GM21529 (cell line): ENCODE results near the gene HJV.

ENCODE experiments used
- ATAC-seq: cut with Tn5 transposase; IDR thresholded peaks from one replicate; pipeline ENCODE4 v1.9.1; 2021; ENCODE audit not compliant: unreplicated experiment

Gene HJV

DNA sequence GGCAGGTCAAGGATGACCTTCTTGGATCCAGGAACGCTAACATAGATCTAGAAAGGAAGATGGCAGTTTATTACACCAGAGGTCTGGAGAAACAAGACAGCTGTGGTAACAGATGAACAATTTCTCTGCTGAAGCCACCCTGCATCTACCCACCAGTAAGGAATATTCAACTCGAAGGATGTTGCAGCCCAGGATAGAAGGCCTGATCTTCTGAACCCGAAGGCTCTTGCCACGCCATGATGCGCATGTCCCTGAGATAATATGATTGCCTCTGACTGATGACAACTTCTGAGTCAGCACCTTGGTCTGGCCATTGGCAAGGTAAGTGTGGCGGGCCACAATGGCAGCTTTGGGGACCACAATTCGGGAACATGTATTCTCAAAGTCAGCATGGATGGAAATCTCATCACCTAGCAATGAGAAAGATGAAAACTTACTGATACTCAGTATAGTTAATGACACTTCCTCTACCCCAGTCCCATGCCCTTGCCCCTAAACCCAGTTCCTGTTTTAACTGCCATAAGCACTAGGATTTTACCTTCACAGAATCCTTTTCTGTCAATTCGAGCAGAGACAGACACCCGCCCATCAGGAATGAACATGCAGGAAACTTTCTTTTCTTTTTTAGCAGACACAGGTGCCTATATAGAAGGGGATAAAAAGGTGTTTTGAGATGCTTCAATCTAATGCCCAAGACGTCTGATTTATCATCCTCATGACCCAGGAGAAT, 27.0 kb downstream of the HJV start:
- ATAC-seq: no peak

- ATAC-seq: no peak
Measured at GRCh38 chr1:145993618-145994390, 27.7 kb downstream of the HJV start.

GRCh38 chr1:145992958-145993617, 28.4 kb downstream of the HJV start:
- no peak for ATAC-seq

GRCh38 chr1:145992502-145992936, 29.0 kb downstream of the HJV start:
- ATAC-seq: no peak

- no peak for ATAC-seq
Measured at GRCh38 chr1:145991735-145992412, 29.7 kb downstream of the HJV start.

GRCh38 chr1:145990249-145990855, 31.2 kb downstream of the HJV start:
- ATAC-seq: no peak

GRCh38 chr1:145988773-145989172, 32.8 kb downstream of the HJV start:
- ATAC-seq: no peak

GRCh38 chr1:145987926-145988325, 33.6 kb downstream of the HJV start:
- ATAC-seq: no peak

DNA sequence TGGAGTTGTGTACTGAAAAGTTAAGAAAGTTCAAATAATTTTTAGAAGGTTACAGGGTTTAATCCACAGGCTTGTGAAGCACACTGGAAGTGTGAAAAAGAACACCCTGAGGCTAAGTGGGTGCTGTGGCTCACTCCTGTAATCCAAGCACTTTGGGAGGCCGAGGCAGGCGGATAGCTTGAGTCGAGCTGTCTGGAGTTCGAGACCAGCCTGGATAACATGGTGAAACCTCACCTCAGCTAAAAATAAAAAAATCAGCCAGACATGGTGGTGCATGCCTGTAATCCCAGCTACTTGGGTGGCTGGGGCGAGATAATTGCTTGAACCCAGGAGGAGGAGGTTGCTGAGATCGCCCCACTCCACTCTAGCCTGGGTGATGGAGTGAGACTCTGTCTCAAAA, 35.0 kb downstream of the HJV start:
- no peak for ATAC-seq

- no peak for ATAC-seq
Measured at GRCh38 chr1:145985502-145986439, 35.8 kb downstream of the HJV start.

DNA sequence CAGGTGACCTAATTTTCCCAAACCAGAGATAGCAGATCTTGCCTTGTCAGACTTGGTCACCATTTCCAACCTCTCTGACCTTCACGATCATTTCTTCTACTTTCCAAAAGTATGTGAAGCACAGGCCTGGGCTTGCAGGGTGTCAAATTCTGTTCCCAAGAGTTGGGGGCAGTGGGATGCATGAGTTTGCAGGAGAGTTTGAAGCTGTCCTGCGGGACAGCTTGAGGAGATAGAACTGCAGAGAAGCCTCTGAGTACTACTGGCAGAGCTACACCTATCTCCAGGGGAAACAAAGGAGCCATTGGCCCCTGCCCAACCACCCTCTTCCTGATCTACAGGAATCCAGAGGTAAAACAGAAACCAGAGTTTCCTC, 36.4 kb downstream of the HJV start:
- ATAC-seq: no peak

GRCh38 chr1:145983960-145984830, 37.3 kb downstream of the HJV start:
- ATAC-seq: no peak

DNA sequence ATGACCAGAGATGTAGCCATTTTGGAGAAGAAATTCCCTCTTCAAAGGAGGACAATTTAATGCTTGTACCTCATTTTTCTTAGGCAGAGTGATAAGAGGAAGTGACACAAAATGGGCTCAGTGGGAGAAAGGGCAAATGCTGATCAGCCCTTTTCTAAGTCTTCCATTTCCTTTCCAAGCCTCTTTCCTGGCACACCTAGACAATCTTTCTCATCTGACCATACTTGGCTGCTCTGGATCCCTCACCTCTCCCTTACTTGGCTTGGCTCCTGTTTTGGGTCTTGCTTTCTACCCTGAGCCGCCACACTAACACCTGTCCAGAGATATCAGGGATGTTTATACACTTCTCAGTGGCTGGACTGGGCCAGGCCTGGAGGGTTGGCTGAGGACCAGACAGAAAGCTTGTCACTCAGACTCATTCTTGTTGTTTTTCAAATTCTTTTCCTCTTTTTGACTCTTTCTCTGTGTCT, 38.3 kb downstream of the HJV start:
- ATAC-seq: no peak

DNA sequence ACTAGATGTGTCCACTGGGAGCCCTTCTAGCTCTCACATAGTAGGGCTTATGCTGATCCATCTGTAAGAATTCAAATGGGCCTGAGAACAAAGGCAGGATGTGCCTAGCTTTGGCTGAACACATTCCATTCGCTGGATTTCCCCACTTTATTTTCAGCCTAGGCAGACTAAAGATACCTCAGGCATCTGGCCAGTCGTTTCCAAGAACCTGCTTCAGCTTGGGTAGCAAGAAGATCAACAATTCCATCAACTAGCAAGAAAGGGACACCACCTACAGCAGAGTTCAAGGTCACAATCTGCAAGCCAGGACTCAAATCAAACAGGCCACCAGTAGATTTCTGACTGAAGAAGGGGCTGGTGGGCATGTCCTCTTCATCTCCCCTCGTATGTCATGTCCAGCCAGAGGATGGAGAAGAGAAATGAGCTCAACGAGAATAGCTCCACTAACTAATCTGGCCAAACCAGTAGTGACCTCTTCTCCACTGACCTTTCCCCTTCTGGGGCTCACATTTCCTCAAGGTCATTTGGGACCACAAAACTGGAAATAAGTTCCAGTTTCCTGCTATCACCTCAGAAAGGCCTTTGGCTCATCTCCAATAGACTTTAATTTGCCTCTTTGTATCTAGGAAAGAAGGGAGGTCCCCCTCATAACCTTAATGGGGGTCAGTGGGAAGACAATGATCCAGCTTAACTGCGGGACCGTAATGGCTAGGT, 39.4 kb downstream of the HJV start:
- ATAC-seq: no peak

GRCh38 chr1:145980457-145980994, 41.0 kb downstream of the HJV start:
- ATAC-seq: no peak

- peak; percentile 26 for ATAC-seq
Measured at GRCh38 chr1:145979746-145980456, 41.6 kb downstream of the HJV start.
